HEK293 (cell line): ENCODE measurements around the gene PSMD7.

Source experiments
- CTCF ChIA-PET: fragments of 350-600 bp; formaldehyde crosslinking; extraction: SDS; loops from one replicate; lab custom pipeline; 2021; ENCODE audit warnings: antibody characterized with exemption; lab: Yijun Ruan, JAX
- POLR2A ChIA-PET: fragments of 300-600 bp; formaldehyde crosslinking; extraction: SDS; loops from one replicate; lab custom pipeline; 2020; ENCODE audit warnings: antibody characterized with exemption, inconsistent platforms; lab: Yijun Ruan, JAX
- H3K27ac ChIP-seq: fragments of 200-500 bp; sonication (Bioruptor generic); 2 replicates; pipeline ENCODE4 v1.5.1; 2014; ENCODE audit warnings: low read depth, low read length, control low read depth, inconsistent platforms; ENCODE audit errors: extremely low read depth
- H3K36me3 ChIP-seq, 2 experiments: fragments of 200-500 bp in 1 of 2; sonication (Bioruptor generic) in 1 of 2; 1 replicate in 1 of 2; 2 replicates in 1 of 2; pipeline ENCODE4 v1.5.1; 2014 to 2017; ENCODE audit warnings: inconsistent platforms in 2 of 2, low read length in 2 of 2; ENCODE audit not compliant: control insufficient read depth in 2 of 2, insufficient read depth in 1 of 2
- H3K4me1 ChIP-seq: fragments of 200-500 bp; sonication (Bioruptor generic); 2 replicates; pipeline ENCODE4 v1.5.1; 2014; ENCODE audit warnings: mild to moderate bottlenecking, low read length, inconsistent platforms; ENCODE audit not compliant: control insufficient read depth, insufficient read depth
- H3K4me3 ChIP-seq: 2 replicates; pipeline ENCODE4 v1.5.1; 2011; ENCODE audit warnings: low read depth, mild to moderate bottlenecking, control low read depth, low read length, moderate library complexity
- H3K9me3 ChIP-seq: fragments of 200-500 bp; sonication (Bioruptor generic); 2 replicates; pipeline ENCODE4 v1.5.1; 2014; ENCODE audit warnings: low read depth, low read length, inconsistent platforms; ENCODE audit not compliant: control insufficient read depth, insufficient read depth
- GLI2 ChIP-seq: fragments of 450-650 bp; formaldehyde crosslinking; IDR thresholded peaks from 2 replicates; pipeline ENCODE4; 2017; ENCODE audit warnings: missing biosample characterization, missing genetic modification characterization, low read depth, borderline replicate concordance
- GLIS1 ChIP-seq: fragments of 450-650 bp; formaldehyde crosslinking; IDR thresholded peaks from 2 replicates; pipeline ENCODE4 v1.5.1; 2016; ENCODE audit warnings: missing biosample characterization, missing genetic modification characterization
- HOXA7 ChIP-seq: sonication (generic); formaldehyde crosslinking; IDR thresholded peaks from 2 replicates; pipeline ENCODE4 v1.8.1; 2022; ENCODE audit warnings: missing genetic modification reagents, borderline replicate concordance
- SALL2 ChIP-seq: fragments of 450-650 bp; formaldehyde crosslinking; IDR thresholded peaks from 2 replicates; pipeline ENCODE4 v1.5.0; 2017; ENCODE audit warnings: missing biosample characterization, mild to moderate bottlenecking, missing genetic modification characterization, borderline replicate concordance
- SP7 ChIP-seq: fragments of 450-650 bp; formaldehyde crosslinking; IDR thresholded peaks from 2 replicates; pipeline ENCODE4 v1.5.1; 2016; ENCODE audit warnings: missing biosample characterization, missing genetic modification characterization
- ZEB2 ChIP-seq: fragments of 450-650 bp; formaldehyde crosslinking; IDR thresholded peaks from 2 replicates; pipeline ENCODE4 v1.5.1; 2016; ENCODE audit warnings: missing biosample characterization, missing genetic modification characterization
- ZIC2 ChIP-seq: fragments of 450-650 bp; formaldehyde crosslinking; IDR thresholded peaks from 2 replicates; pipeline ENCODE4 v1.5.1; 2016; ENCODE audit warnings: missing biosample characterization, missing genetic modification characterization
- ZNF112 ChIP-seq: fragments of 450-650 bp; formaldehyde crosslinking; IDR thresholded peaks from 2 replicates; pipeline ENCODE4 v1.5.0; 2017; ENCODE audit warnings: missing biosample characterization, missing genetic modification characterization
- ZNF155 ChIP-seq: fragments of 450-650 bp; formaldehyde crosslinking; IDR thresholded peaks from 2 replicates; pipeline ENCODE4 v1.5.1; 2016; ENCODE audit warnings: missing biosample characterization, missing genetic modification characterization
- ZNF175 ChIP-seq: fragments of 450-650 bp; formaldehyde crosslinking; IDR thresholded peaks from 2 replicates; pipeline ENCODE4 v1.5.1; 2016; ENCODE audit warnings: missing biosample characterization, missing genetic modification characterization
- ZNF280D ChIP-seq: fragments of 450-650 bp; formaldehyde crosslinking; IDR thresholded peaks from 2 replicates; pipeline ENCODE4 v1.5.1; 2016; ENCODE audit warnings: missing biosample characterization, missing genetic modification characterization
- ZNF404 ChIP-seq: fragments of 450-650 bp; formaldehyde crosslinking; IDR thresholded peaks from 2 replicates; pipeline ENCODE4 v1.5.1; 2017; ENCODE audit warnings: missing biosample characterization, missing genetic modification characterization
- ZNF423 ChIP-seq: fragments of 450-650 bp; formaldehyde crosslinking; IDR thresholded peaks from 2 replicates; pipeline ENCODE4 v1.5.1; 2016; ENCODE audit warnings: missing biosample characterization, missing genetic modification characterization
- ZNF48 ChIP-seq: fragments of 450-650 bp; formaldehyde crosslinking; IDR thresholded peaks from 2 replicates; pipeline ENCODE4 v1.5.1; 2016; ENCODE audit warnings: missing biosample characterization, missing genetic modification characterization
- ZNF521 ChIP-seq: fragments of 450-650 bp; formaldehyde crosslinking; IDR thresholded peaks from 2 replicates; pipeline ENCODE4 v1.5.1; 2017; ENCODE audit warnings: missing biosample characterization, mild to moderate bottlenecking, missing genetic modification characterization
- ZNF549 ChIP-seq: fragments of 450-650 bp; IDR thresholded peaks from 2 replicates; pipeline ENCODE4 v1.5.1; 2018; ENCODE audit warnings: missing biosample characterization, missing genetic modification characterization, mild to moderate bottlenecking, inconsistent platforms, moderate library complexity
- ZNF555 ChIP-seq: fragments of 450-650 bp; formaldehyde crosslinking; conservative IDR thresholded peaks from 2 replicates; pipeline ENCODE4 v1.5.1; 2017; ENCODE audit warnings: missing biosample characterization, mild to moderate bottlenecking, missing genetic modification characterization, inconsistent platforms
- ZNF624 ChIP-seq: fragments of 450-650 bp; formaldehyde crosslinking; IDR thresholded peaks from 2 replicates; pipeline ENCODE4 v1.5.1; 2017; ENCODE audit warnings: missing biosample characterization, missing genetic modification characterization
- ZNF768 ChIP-seq: fragments of 450-650 bp; formaldehyde crosslinking; IDR thresholded peaks from 2 replicates; pipeline ENCODE4 v1.5.1; 2018; ENCODE audit warnings: missing biosample characterization, mild to moderate bottlenecking, missing genetic modification characterization
- ZSCAN30 ChIP-seq: fragments of 450-650 bp; IDR thresholded peaks from 2 replicates; pipeline ENCODE4 v1.5.1; 2018; ENCODE audit warnings: missing biosample characterization, mild to moderate bottlenecking, missing genetic modification characterization, moderate library complexity
- TF ChIP-seq, protein P1 (sequence below): fragments of 450-650 bp; formaldehyde crosslinking; IDR thresholded peaks from 2 replicates; pipeline ENCODE4 v1.5.1; 2017; ENCODE audit warnings: missing biosample characterization, missing genetic modification characterization
- TF ChIP-seq, protein P2 (sequence below): fragments of 450-650 bp; formaldehyde crosslinking; IDR thresholded peaks from 2 replicates; pipeline ENCODE4 v1.5.1; 2016; ENCODE audit warnings: missing biosample characterization, missing genetic modification characterization, borderline replicate concordance

The PSMD7 gene

GRCh38 chr16:74261068-74261467 is 35.5 kb upstream of the PSMD7 start:
- no peaks in the 10 kb centered on the region for H3K4me1 ChIP-seq
- CTCF ChIA-PET: interaction anchor here (1.0 kb wide), 1 partner anchor 14 kb away, joined by 3 read pairs; no protein-coding TSS in a partner anchor
- H3K36me3 ChIP-seq: no peaks in the 10 kb centered on the region
- no peaks in the 10 kb centered on the region for H3K9me3 ChIP-seq
- no peak for TF ChIP-seq GLIS1 (tag by site-specific recombination)
- H3K4me3 ChIP-seq: no peak overlapping the region
- POLR2A ChIA-PET: no interaction called here
- no peak overlapping the region for H3K27ac ChIP-seq

GRCh38 chr16:74264811-74265210 is 31.8 kb upstream of the PSMD7 start:
- H3K36me3 ChIP-seq: no peaks in the 10 kb centered on the region
- no peaks in the 10 kb centered on the region for H3K9me3 ChIP-seq
- ChIA-PET POLR2A (no interaction called here), CTCF (interaction anchor here (0.6 kb wide), 1 partner anchor 11 kb away, joined by 3 read pairs; no protein-coding TSS in a partner anchor)
- peaks cover 8% of the 10 kb centered on the region; the same call in 1 of the 2 replicates for H3K4me1 ChIP-seq
- H3K4me3 ChIP-seq: no peak overlapping the region
- no peak for TF ChIP-seq ZNF423
- TF ChIP-seq ZIC2 (tag by site-specific recombination): peak; percentile 58
- TF ChIP-seq GLI2 (tag by site-specific recombination): no peak
- TF ChIP-seq, protein P1, sequence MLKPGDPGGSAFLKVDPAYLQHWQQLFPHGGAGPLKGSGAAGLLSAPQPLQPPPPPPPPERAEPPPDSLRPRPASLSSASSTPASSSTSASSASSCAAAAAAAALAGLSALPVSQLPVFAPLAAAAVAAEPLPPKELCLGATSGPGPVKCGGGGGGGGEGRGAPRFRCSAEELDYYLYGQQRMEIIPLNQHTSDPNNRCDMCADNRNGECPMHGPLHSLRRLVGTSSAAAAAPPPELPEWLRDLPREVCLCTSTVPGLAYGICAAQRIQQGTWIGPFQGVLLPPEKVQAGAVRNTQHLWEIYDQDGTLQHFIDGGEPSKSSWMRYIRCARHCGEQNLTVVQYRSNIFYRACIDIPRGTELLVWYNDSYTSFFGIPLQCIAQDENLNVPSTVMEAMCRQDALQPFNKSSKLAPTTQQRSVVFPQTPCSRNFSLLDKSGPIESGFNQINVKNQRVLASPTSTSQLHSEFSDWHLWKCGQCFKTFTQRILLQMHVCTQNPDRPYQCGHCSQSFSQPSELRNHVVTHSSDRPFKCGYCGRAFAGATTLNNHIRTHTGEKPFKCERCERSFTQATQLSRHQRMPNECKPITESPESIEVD (tag by site-specific recombination): peak; percentile 53
- TF ChIP-seq ZNF521 (tag by site-specific recombination): no peak
- peak; percentile 62; the same call in 1 of the 2 replicates for TF ChIP-seq ZNF549 (tag by site-specific recombination)
- 0 out of 2 replicates have a peak, but pooled peaks have one; percentile 34 for TF ChIP-seq ZSCAN30 (tag by site-specific recombination)
- H3K27ac ChIP-seq: no peak overlapping the region

DNA sequence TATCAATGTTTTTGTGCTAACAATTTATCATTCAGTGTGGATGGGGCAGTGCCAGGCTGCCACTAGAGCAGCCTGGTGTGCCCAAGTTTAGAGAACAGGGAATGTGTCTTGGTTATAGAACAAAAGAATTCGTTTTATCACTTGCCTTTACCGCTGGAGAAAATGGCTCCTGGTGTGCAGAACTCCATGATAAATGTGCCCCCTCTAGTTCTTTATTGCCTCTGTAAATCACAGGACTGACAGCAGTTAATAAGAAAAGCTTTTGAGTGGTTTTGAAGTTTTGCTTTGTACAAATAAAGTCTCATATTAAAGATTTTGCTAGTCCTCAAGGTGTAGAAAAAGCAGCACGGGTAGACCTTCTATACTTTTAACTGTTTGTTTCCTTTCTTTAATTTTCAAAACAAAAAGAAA is 28.2 kb upstream of the PSMD7 start:
- Histone ChIP-seq H3K4me3 (no peak overlapping the region), H3K9me3 (no peaks in the 10 kb centered on the region), H3K4me1 (peaks cover 8% of the 10 kb centered on the region; the same call in 1 of the 2 replicates), H3K36me3 (no peaks in the 10 kb centered on the region), H3K27ac (no peak overlapping the region)
- ChIA-PET CTCF (interaction anchor here (1.0 kb wide), 1 partner anchor 204 kb away, joined by 3 read pairs; no protein-coding TSS in a partner anchor), POLR2A (no interaction called here)
- TF ChIP-seq ZNF555 (tag by site-specific recombination) (no peak), SP7 (no peak), ZNF155 (tag by site-specific recombination) (no peak), ZNF280D (no peak), HOXA7 (CRISPR knock-in tag) (no peak), ZNF48 (tag by site-specific recombination) (no peak), SALL2 (tag by site-specific recombination) (no peak), ZNF624 (no peak), ZNF112 (tag by site-specific recombination) (no peak), ZNF175 (no peak), ZNF768 (no peak), ZNF404 (tag by site-specific recombination) (no peak), ZEB2 (no peak)
- TF ChIP-seq, protein P2, sequence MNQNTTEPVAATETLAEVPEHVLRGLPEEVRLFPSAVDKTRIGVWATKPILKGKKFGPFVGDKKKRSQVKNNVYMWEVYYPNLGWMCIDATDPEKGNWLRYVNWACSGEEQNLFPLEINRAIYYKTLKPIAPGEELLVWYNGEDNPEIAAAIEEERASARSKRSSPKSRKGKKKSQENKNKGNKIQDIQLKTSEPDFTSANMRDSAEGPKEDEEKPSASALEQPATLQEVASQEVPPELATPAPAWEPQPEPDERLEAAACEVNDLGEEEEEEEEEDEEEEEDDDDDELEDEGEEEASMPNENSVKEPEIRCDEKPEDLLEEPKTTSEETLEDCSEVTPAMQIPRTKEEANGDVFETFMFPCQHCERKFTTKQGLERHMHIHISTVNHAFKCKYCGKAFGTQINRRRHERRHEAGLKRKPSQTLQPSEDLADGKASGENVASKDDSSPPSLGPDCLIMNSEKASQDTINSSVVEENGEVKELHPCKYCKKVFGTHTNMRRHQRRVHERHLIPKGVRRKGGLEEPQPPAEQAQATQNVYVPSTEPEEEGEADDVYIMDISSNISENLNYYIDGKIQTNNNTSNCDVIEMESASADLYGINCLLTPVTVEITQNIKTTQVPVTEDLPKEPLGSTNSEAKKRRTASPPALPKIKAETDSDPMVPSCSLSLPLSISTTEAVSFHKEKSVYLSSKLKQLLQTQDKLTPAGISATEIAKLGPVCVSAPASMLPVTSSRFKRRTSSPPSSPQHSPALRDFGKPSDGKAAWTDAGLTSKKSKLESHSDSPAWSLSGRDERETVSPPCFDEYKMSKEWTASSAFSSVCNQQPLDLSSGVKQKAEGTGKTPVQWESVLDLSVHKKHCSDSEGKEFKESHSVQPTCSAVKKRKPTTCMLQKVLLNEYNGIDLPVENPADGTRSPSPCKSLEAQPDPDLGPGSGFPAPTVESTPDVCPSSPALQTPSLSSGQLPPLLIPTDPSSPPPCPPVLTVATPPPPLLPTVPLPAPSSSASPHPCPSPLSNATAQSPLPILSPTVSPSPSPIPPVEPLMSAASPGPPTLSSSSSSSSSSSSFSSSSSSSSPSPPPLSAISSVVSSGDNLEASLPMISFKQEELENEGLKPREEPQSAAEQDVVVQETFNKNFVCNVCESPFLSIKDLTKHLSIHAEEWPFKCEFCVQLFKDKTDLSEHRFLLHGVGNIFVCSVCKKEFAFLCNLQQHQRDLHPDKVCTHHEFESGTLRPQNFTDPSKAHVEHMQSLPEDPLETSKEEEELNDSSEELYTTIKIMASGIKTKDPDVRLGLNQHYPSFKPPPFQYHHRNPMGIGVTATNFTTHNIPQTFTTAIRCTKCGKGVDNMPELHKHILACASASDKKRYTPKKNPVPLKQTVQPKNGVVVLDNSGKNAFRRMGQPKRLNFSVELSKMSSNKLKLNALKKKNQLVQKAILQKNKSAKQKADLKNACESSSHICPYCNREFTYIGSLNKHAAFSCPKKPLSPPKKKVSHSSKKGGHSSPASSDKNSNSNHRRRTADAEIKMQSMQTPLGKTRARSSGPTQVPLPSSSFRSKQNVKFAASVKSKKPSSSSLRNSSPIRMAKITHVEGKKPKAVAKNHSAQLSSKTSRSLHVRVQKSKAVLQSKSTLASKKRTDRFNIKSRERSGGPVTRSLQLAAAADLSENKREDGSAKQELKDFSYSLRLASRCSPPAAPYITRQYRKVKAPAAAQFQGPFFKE (tag by site-specific recombination): no peak
